Stimulated activated CD4-positive, alpha-beta T cell treated with anti-CD3 and anti-CD28 coated beads, Interleukin-12 subunit alpha, Interleukin-12 subunit beta, amount 100 ng/mL, for 48 hours (primary cell): ENCODE measurements around the gene GABRR2.
A peak's percentile ranks its signal among the peaks of the same experiment; 100 is the strongest.
"Not testable (repeated sequence)": the region's sequence is repeated elsewhere in the genome, so short reads cannot be mapped to it uniquely, and the experiment has no call there.

Source experiments
- DNase-seq, 3 donors: peaks; one replicate each; pipeline ENCODE4 v3.0.0-alpha.2; 2020; ENCODE audit warnings: low read depth in 2 of 3, low spot score in 1 of 3

Gene GABRR2

GRCh38 chr6:89324304-89324703 lies 9.2 kb upstream of the GABRR2 start:
- no peak for DNase-seq

DNA sequence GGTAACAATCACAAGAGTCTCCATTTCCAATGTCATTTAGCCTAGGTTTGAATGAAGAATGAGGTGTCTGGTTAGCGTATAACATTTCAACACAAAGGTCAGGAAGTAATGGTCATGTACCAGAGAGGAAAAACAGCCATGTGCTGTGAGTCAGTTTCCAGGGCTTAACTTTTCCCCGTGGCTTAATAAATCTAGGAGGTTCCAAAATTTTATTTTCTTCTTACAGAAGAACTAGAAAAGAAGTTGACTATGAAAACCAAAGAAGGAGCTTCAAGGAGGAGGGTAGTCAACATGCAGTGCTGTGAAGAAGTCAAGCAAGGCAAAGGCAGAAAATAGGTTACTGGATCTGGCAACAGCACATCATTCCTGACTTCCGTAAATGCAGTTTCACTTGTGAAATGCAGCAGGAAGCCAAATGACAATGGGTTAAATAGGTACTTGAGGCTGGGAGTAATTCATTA lies 8.4 kb upstream of the GABRR2 start:
- DNase-seq: no peak

GRCh38 chr6:89321131-89321970 lies 6.3 kb upstream of the GABRR2 start:
- no peak for DNase-seq

- DNase-seq: no peak
Measured at GRCh38 chr6:89320012-89320559, 5.0 kb upstream of the GABRR2 start.

GRCh38 chr6:89317067-89317466 lies 2.0 kb upstream of the GABRR2 start:
- DNase-seq: no peak

- no peak for DNase-seq
Measured at GRCh38 chr6:89314692-89315091, 407 bp downstream of the GABRR2 start.

- DNase-seq: no peak
Measured at GRCh38 chr6:89313006-89313405, 2.1 kb downstream of the GABRR2 start.

GRCh38 chr6:89311853-89312531 lies 3.1 kb downstream of the GABRR2 start:
- DNase-seq: no peak

DNA sequence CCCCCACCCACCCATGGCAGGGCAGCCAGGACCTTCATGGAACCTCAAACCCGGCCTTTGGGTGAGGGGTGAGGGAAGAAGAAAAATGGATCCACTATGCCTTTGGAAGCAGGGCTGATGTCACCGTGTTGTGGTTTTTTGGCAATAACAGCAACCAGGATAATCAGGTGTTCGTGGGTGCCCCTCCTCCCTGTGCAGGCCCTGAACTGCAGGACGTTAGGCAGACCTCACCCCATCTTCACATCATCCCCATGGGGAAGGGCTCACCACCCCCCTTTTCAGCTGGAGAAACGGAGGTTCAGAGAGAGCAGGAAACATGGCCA lies 3.6 kb downstream of the GABRR2 start:
- DNase-seq: no peak

- no peak for DNase-seq
Measured at GRCh38 chr6:89310929-89311328, 4.2 kb downstream of the GABRR2 start.

DNA sequence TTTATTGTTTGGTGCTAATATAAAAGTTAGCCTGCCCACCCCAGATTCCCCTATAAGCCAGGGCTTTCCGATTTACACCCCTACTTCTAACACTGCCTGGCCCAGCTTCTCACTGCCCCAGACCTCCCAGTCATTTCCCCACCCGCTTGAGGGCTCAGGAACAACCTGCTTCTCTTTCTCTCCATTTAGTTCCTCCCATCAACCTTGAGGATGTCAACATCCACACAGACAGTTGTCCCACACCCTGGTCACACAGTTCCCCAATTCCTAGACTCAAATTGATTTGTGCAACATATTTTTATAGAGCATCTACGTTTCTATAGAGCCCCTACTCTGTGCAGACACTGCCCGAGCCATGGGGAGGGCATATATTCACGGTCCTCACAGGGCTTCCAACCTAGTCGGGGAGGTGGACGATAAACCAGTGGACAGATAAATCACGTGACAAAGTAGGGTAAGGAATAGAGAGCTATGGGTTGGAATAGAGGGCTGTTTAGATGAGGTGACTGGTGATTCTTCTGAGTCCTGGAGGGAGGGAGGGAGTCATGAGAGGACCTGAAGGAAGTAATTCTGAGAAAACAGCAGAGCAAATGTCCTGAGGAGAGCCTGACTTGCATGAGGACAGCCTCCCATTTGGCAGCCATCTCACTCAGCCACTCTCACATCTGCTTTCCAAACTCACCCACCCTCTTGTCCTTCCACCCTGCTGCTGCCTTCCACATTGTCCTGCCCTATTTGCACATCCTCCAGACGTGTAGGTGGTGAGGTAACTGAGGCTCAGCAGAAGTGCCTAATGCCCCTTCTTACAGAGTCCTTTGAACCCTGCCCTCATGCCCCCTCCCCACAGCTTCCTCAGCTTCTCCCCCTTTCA lies 6.3 kb downstream of the GABRR2 start:
- no peak for DNase-seq

- DNase-seq: not testable (repeated sequence)
Measured at GRCh38 chr6:89304517-89304916, 10.6 kb downstream of the GABRR2 start.

- DNase-seq: no peak
Measured at GRCh38 chr6:89302936-89303335, 12.2 kb downstream of the GABRR2 start.

GRCh38 chr6:89302195-89302770 lies 12.8 kb downstream of the GABRR2 start:
- DNase-seq: no peak

DNA sequence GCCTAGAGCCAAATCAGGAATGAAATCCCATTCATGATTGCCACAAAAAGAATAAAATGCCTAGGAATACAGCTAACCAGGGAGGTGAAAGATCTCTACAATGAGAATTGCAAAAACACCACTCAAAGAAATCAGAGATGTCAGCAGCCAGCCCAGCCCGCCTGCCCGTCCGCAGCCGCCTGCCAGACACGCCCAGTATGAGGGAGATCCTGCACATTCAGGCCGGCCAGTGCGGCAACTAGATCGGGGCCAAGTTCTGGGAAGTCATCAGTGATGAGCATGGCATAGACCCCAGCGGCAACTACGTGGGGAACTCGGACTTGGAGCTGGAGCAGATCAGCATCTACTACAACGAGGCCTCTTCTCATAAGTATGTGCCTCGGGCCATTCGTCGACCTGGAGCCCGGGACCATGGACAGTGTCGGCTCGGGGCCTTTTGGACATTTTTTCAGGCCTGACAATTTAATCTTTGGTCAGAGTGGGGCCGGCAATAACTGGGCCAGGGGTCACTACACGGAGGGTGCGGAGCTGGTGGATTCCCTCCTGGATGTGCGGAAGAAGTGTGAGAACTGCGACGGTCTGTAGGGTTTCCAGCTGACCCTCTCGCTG lies 13.4 kb downstream of the GABRR2 start:
- DNase-seq: no peak

DNA sequence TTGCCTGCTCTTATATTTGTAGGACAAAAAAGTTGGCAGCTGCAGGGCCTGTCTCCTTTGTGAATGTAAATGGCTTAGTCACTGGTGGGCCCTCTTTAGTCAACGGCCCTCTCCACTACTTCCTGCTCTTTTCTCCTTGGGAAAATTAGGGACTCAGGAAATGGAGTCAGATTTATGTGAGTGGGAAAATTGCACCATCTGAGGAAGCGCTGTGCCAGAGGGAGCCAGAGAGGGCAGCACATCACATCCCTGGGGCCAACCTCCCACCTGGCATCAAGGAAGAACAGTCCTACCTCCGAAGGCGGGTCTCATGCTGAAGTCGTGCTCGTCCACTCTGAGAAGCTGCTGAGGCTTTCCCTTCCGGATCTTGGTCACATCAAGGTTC lies 15.6 kb downstream of the GABRR2 start:
- no peak for DNase-seq

DNA sequence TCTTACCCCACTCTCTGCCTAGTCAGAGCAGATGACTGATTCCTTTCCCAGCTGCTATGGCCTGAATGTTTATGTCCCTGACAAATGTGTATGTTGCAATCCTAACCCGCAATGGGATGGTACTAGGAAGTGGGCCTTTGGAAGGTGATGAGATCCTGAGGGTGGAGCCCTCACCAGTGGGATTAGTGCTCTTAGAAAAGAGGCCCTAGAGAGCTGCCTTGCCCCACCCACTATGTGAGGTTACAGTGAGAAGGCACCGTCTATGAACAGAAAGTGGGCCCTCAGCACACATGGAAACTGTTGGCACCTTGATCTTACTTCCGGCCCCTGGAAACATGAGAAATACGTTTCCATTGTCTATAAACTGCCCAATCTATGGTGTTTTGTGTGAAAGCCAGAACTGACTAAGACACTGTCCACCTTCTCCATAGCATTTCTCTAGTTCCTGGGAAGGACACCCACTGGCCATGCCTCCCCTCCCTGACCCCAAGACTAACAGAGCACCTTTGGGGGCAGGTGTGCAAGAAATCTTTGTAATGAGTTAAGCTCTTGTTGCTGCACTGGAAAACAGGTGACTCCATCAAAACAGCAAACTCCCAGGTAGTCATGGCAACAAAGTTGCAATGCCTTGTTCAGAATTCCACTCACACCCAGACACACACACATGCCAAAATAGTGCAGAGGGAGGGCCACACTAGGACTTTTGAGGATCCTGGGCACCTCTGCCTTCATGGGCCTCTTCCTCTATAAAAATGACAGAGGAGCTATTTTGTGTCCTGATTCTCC lies 16.2 kb downstream of the GABRR2 start:
- peak in 2 of 3 donors; percentile 24 to 39 for DNase-seq

- peak; percentile 52 to 73 (median 56) for DNase-seq
Measured at GRCh38 chr6:89297695-89298351, 17.3 kb downstream of the GABRR2 start.

DNA sequence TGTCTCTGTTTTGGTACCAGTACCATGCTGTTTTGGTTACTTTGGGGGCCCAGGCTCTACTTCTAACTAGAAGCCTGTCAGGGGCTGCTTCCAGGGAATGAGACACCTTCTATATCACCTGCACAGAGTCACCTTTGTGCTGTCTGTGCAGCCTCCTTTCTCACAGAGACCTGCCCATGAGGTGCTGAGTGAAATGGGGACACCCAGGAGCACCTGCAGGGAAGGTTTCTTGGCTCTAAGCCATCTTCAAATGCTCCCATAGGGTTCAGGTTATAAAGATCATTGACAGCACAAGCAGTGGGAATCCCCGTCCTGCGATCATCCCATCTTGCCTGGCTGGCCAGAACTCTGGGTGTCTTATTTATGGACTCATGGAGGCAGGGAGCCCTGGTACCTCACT lies 19.1 kb downstream of the GABRR2 start:
- DNase-seq: no peak
